GM21737 (cell line): Measurements from ENCODE around the gene LCE5A.
"Not testable (repeated sequence)": the region's sequence is repeated elsewhere in the genome, so short reads cannot be mapped to it uniquely, and the experiment has no call there.

Source experiments
- ATAC-seq: cut with Tn5 transposase; IDR thresholded peaks from one replicate; pipeline ENCODE4 v1.9.1; 2021; ENCODE audit warnings: mild to moderate bottlenecking, moderate library complexity; ENCODE audit not compliant: unreplicated experiment

LCE5A gene

GRCh38 chr1:152515434-152515783 is 4.8 kb downstream of the LCE5A start:
- ATAC-seq, result no peak

- no peak for ATAC-seq
These were observed 5.5 kb downstream of the LCE5A start for GRCh38 chr1:152516082-152516481.

DNA sequence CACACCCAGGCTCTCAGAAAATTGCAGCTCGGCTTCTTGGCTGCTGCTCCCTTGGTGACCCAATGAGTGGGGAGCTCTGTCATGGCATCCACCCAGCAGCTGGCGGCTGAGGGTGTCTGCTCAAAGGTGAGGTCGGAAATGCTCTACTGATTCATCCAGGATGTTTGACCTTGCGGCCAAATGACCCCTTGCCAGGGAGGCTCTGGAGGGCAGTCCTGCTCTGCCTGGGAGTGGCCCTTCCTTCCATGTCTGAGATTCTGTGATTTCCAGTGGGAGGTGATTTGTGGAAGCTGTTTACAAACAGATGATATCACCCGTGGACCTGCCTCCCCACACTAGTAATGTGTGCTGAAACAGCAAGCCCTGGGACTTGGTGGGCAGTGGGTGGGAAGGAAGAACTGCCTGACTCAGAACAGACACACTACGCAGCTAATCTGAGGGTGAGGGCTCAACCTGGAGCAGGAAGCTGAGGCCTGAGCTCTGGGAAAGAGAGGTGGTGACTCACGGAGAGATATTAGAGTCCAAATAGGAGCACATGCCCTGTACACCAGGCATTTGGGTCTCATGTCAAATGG is 6.7 kb downstream of the LCE5A start:
- ATAC-seq, result no peak

GRCh38 chr1:152519851-152520250 is 9.2 kb downstream of the LCE5A start:
- ATAC-seq, result no peak

- no peak for ATAC-seq
These were observed 10.0 kb downstream of the LCE5A start for GRCh38 chr1:152520561-152521090.

DNA sequence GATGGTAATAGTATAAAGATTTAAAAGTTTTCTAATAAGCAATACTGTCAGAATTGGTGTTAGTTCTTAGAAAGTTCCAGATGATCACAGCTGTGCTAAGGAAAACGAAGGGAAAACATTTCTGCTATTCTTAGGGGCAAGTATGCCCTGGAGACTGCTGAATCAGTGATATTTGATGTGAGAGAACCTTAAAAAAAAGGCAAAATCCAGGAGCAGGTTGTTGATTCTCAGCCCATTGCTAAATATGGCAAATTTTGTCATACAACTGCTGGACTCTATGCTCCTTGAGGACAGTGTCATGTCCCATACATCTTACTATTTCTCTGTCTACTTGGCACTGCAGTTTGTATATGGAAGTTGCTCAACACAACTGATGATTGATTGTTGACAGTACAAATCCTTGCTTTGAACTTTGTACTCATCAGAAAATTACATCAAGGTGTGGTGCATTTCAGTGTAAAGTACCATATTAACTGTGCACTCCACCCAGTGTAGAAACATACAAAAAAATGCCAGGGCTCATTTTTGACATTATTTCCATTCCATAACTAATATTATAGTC is 14.6 kb downstream of the LCE5A start:
- ATAC-seq, result no peak

- no peak for ATAC-seq
These were observed 22.8 kb downstream of the LCE5A start for GRCh38 chr1:152533327-152533938.

DNA sequence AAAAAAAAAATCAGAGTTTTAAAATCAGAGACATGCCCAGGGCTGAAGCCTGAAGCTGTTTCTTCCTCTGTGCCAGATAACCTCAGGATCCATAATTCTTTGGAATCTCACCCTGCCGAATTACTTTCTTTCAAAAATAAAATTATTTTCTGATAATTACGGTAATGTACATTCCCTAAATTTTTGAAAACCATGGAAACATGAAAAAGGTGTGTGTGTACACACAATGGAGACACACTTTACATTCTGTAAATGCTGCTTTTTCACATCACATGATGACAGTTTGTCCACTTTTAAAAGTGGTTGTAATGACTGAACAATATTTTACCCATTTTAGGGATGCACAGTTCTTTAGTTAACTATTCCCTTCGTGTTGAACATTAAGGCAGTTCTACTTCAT is 25.2 kb downstream of the LCE5A start:
- no peak for ATAC-seq

DNA sequence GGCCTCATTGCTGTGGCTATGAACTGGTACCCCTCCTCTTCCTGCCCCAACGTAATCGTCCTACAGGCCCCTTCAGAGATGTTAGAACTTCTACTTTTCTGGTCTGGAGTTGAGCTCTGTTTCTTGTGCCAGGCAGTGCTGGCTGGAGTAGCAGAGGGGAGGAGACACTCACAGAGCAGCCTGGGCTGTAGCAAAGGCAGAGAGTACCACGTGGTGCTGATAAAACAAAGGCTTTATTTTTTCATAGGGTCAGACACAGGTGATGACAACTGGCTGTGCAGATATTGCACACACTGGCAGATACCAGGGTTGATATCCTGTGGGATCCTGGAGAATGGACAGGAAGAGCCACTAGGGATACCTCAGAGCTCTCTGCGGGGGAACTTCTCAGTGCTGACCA is 26.9 kb downstream of the LCE5A start:
- ATAC-seq, result no peak

GRCh38 chr1:152539901-152540300 is 29.3 kb downstream of the LCE5A start:
- ATAC-seq, result no peak

GRCh38 chr1:152543820-152544219 is 33.2 kb downstream of the LCE5A start:
- no peak for ATAC-seq

- no peak for ATAC-seq
These were observed 36.1 kb downstream of the LCE5A start for GRCh38 chr1:152546704-152547103.

- ATAC-seq, result not testable (repeated sequence)
These were observed 37.8 kb downstream of the LCE5A start for GRCh38 chr1:152548358-152548757.
